Kidney glomerular epithelial cell (primary cell): Measurements from ENCODE around the gene ZFYVE9.
"Not testable (repeated sequence)": the region's sequence is repeated elsewhere in the genome, so short reads cannot be mapped to it uniquely, and the experiment has no call there.

ENCODE experiments used
- DNase-seq: peaks from one replicate; lab custom pipeline; 2025; lab: John Stamatoyannopoulos, UW

The ZFYVE9 gene

DNA sequence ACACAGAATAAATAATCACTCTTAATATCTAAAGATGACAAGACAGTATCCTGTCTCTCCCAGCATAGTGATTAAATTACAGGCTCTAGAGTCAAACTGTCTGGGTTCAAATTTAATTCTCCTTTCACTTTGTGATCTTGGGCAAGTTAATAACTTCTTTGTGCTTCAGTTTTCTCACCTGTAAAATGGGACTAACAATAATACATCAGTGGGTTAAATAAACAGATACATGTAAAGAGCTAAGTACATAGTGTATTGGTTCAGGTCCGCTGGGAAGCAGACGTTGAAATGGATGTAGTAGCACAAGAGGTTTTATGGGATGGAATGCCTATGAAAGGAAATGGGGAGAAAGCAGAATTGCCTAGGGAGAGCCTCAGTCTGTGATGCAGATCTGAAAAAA lies 10.7 kb downstream of the ZFYVE9 start:
- DNase-seq, result no peak

DNA sequence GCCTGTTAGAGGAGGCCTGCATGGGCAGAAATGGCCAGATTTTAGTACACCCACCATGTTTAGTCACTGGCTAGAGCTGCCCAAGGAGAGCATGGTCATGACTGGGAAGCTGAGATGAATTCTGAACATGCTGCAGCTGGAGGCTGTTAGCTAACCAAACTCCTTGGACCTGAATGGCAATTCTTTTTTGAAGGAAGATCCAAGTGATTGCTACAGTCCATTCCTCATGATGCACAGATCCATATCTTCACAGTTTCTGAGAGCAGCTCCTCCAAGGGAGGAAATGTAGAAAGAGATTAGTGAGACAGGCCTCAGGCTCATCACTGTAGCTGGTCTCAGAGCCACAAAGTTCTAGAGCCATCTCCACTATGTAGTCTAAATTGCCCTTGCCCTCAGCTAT lies 11.1 kb downstream of the ZFYVE9 start:
- no peak for DNase-seq

DNA sequence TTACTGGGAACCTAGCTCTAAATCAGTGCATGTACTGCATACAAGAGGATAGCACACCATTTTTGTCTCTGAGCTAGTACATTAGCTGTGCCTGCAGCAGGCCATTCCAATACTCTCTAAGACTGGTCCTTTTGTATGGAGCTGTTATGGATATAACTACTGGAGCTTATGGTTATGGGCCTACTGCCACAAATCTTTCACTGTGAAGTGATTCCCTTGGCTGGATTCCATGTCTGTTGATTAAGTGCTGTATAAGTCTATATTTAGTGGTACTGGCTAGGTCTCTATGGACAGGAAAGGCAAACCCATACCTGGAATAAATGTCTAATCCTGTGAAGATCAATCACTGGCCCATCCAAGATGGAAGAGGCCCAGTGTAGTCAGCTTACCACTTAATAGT lies 12.0 kb downstream of the ZFYVE9 start:
- no peak for DNase-seq

DNA sequence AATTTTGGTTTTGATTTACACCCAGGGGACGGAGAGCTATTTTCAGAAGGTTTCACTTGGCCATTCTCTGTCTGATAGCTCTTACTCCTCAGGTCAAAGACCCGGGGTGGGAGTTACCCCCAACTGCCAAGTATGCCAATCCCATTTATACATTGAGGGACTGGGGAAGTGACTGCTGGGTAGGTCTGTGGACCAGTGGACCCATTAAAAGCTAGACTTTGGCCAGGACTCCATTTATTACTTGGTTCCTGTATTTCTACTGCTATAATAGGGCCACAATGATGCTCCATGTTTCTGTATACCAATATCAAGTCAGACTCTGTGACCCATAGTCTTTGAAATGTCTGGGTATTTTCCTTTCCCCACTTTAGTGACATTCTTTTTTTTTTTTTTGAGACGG lies 14.6 kb downstream of the ZFYVE9 start:
- no peak for DNase-seq

DNA sequence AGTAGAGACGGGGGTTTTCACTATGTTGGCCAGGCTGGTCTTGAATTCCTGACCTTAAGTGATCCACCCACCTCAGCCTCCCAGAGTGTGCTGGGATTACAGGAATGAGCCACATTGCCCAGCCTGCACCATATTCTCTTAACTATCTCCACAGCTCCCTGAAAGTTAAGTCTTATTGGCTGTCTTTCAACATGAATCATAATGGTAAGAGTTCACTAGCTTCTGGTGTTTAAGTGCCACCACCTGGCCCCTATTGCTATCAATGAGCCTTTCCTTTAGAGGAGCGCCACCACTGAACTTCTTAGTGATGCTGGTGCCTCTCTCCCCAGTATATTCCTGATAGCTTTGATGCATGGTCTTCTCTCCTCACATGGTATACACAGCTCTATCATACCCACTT lies 15.7 kb downstream of the ZFYVE9 start:
- no peak for DNase-seq

DNA sequence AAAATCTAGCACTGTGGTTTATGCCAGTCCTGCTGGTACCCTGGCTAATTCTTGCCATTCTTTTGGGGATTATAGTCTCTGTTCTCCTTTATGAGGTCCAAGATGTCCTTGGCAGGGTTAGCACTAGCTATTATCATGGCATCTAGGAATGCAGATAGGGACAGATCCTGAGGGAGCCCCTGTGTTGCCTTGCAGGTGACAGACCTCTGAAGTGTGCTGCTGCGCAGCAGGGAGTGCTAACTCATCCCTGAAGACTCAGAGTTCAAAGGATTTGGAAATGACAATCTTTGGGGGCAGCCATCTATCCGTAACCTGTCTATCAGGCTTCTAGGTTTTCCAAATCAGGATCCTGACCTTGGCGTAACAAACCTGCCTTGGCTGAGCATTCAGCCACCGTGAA lies 16.3 kb downstream of the ZFYVE9 start:
- no peak for DNase-seq

DNA sequence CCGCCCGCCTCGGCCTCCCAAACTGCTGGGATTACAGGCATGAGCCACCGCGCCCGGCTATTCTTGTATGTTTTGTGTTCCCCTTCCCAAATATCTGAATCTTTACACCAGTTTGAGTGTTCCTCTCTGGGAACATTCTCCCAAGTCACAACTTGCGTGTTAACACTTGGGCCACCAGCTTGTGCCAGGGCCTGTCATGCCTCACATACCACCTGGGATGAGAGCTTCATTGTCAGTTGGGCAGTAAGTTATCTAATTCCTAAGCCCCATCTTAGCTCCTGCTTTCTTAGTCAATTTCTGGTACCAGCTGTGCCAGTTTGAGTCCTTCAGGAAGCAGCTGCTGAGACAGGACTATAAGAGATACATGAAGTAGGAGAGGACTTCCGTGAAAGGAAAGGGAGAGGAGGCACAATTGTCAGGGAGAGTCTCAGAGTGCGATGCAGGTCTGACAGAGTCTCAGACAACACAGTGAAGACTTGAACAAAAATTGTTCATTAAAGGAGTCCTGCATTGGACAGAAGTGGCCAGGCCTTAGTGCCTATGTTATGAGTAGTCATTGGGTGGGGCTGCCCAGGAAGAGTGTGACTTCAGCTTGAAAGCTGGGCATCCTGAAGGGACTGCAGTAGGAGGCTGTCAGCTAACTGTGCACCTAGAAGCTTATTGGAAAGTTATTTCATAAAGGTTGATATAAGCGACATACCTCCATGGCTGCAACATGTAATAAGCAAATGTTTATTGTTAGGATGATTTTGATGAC lies 17.3 kb downstream of the ZFYVE9 start:
- DNase-seq, result no peak

DNA sequence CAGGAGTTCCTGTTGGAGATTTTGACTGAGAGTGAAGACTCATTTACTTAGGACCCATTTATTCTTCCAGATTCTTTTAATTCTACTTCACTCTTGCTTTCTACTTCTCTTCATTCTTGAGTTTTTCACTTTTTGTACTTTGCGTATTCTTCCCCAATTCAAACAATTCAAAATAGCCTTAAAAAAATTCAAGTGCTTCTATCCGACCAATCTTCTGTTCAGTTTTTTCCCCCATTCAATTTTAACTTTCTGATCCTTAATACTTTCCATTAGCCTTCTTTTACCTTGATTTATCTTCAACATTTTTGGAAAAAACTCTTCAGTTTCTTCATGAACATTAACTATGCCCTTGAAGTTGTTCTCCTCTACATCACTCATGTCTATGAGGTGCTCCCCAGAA lies 21.1 kb downstream of the ZFYVE9 start:
- no peak for DNase-seq

DNA sequence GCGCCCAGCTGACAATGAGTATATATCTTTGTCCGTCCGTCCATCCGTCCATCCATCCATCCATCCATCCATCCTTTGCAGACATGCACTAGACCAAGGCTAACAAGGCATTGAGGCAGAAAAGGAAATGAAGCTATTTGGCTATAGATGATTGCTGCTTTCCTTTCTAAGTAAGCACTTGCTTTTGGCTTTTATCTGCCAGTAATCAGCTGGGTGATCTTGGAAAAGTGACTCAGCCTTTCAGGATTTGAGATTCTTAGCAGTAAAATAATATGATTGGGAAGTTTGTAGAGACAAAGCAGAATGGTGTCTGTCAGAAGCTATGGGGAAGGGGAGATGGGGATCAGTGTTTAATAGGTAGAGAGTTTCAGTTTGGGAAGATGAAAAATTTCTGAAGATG lies 22.7 kb downstream of the ZFYVE9 start:
- no peak for DNase-seq

DNA sequence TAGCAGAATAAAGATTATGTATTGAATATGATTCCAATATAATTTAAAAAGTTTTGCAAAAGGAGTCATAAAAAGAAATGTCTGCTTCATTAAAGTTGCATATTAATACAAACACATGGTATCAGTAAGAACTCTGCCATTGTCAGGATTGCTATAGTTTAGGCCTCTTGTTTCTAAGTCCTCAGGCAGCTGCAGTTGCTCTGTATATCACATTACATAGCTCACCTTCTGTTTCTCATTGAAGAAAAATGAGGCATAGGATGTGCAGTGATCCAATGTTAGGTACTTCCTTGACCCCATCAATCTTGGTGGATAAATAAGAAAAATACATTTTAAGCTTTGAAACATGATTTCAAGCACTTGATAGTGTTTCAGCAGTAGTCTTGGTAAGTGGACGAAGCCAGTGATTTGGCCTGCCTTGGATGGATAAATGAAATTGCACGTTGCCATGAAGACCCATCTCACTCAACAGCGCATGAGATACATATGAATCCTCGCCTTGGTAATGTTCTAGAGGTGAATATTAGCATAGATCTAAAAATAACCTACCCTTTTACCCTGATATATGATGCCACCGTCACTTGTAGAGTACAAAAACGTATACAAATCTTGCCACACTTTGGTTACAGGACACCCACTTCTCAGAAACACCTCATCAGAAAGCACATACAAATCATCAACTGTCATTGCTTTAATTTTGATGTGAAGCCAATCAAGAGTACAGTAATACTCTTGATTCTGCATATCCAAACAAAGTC lies 25.3 kb downstream of the ZFYVE9 start:
- no peak for DNase-seq

DNA sequence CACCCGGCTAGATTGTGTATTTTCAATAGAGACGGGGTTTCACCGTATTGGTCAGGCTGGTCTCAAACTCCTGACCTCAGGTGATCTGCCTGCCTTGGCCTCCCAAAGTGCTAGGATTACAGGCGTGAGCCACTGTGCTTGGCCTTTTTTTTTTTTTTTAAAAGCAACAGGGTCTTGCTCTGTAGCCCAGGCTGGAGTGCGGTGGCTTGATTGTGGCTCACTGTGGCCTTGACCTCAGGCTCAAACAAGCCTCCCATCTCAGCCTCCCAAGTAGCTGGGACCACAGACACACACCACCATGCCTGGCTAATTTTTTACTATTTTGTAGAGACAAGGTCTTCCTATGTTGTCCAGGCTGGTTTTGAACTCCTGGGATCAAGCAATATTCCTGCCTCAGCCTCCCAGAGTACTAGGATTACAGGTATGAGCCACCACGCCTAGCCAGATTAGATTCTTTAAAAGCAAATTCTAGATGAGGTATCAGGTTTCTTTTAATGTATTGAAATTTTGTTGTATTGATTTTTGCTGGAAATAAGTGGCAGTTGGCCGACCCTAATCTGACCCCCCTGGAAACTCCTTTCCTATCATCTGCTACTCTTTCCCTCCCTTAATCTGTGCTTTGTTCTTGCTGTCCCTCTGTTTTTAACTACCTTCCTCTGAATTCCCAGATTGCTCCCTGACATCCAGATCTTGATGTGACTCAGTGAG lies 26.6 kb downstream of the ZFYVE9 start:
- DNase-seq, result no peak

DNA sequence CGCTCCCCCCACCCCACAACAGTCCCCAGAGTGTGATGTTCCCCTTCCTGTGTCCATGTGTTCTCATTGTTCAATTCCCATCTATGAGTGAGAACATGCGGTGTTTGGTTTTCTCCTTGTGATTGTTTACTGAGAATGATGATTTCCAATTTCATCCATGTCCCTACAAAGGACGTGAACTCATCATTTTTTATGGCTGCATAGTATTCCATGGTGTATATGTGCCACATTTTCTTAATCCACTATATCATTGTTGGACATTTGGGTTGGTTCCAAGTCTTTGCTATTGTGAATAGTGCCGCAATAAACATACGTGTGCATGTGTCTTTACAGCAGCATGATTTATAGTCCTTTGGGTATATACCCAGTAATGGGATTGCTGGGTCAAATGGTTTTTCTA lies 29.3 kb downstream of the ZFYVE9 start:
- DNase-seq, result not testable (repeated sequence)

DNA sequence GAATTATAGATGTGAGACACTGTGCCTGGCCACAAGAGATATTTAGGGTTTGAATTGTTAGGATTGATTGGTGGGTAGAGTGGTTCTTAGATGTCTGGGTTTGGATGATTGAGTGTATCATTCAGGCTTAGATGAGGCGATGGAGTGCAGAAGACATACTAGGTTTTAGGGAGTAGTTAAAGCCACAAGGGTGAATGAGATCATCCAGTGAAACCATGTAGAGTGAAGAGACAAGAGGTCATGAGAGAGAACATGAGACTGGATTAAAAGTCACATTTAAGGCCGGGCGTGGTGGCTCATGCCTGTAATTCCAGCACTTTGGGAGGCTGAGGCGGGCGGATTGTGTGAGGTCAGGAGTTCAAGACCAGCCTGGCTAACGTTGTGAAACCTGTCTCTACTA lies 37.2 kb downstream of the ZFYVE9 start:
- DNase-seq, result no peak

DNA sequence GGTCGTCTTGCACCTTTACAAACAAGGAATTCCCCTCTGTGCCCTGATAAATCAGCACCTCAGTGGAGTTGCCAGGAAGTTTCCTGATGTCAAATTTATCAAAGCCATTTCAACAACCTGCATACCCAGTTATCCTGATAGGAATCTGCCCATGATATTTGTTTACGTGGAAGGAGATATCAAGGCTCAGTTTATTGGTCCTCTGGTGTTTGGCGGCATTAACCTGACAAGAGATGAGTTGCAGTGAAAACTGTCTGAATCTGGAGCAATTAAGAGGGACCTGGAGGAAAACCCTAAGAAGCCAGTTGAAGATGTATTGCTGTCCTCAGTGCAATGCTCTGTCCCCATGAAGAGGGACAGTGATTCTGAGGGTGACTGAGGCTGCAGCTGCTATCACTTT lies 38.3 kb downstream of the ZFYVE9 start:
- no peak for DNase-seq

DNA sequence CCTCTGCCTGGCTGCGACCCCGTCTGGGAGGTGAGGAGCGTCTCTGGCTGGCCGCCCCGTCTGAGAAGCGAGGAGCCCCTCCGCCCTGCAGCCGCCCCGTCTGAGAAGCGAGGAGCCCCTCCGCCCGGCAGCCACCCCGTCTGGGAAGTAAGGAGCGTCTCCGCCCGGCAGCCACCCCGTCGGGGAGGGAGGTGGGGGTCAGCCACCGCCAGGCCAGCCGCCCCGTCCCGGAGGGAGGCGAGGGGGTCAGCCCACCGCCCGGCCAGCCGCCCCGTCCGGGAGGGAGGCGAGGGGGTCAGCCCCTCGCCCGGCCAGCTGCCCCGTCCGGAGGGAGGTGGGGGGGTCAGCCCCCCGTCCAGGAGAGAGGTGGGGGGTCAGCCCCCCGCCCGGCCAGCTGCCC lies 39.9 kb downstream of the ZFYVE9 start:
- not testable (repeated sequence) for DNase-seq

DNA sequence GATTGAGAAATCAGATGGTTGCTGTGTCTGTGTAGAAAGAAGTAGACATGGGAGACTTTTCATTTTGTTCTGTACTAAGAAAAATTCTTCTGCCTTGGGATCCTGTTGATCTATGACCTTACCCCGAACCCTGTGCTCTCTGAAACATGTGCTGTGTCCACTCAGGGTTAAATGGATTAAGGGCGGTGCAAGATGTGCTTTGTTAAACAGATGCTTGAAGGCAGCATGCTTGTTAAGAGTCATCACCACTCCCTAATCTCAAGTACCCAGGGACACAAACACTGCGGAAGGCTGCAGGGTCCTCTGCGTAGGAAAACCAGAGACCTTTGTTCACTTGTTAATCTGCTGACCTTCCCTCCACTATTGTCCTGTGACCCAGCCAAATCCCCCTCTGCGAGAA lies 40.4 kb downstream of the ZFYVE9 start:
- DNase-seq, result not testable (repeated sequence)

DNA sequence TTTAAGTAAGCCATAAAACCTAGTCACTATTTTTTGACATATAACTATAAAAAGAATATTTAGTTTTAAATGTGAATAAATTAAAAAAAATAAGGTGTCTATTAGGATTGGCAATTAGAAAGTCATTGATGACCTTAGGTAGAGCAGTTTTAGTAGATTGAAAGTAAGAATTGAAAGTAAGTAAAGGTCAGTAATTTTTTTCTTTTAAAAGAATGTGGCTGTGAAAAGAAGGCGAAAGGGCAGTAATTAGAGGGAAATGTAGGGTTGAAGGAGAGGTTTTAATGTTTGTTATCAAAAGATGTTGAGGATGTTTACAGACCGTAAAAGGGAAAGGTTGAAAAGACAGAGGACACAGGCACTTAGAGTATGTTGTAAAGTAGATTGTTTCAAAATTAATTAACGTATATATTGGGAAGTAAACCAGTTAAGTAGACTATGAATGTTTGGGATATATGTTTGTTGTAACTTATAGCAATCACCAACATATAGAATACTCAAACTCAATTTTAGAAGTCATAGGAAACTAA lies 41.0 kb downstream of the ZFYVE9 start:
- DNase-seq, result no peak

DNA sequence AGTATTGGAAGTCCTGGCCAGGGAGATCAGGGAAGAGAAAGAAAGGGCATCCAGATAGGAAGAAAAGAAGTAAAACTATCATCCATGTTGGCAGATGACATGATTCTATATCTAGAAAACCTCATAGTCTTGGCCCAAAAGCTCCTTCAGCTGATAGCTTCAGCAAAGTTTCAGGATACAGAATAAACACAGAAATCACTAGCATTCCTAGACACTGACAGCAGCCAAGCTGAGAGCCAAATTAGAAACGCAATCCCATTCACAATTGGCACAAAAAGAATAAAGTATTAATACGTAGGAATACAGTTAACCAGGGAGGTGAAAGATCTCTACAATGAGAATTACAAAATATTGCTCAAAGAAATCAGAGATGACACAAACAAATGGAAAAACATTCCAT lies 44.6 kb downstream of the ZFYVE9 start:
- DNase-seq, result no peak

DNA sequence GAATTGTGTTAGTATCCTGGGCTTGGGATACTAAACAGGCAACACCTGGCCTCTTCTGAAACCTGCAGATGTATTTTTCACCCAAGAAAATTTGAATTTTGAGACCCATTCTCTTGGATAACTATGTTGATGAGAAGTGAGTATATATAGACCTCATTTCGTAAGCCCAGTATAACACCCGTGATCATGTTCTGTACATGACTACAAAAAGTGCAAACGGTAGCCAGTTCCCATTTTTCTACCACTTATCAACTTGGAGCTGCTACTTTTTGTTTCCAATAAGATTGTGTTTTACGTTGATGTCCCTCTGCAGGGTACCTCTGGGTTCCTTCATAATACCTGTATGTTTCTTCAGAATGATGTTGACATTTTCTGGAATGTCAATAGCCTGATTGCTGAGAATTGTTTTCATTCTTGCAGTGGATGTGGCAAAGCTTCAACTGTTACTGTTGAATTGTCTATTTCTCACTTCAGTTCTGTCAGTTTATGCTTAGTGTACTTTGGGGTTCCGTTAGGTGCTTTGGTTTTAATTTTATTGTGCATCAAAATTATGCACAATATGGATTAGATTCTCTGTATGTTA lies 48.1 kb downstream of the ZFYVE9 start:
- no peak for DNase-seq

DNA sequence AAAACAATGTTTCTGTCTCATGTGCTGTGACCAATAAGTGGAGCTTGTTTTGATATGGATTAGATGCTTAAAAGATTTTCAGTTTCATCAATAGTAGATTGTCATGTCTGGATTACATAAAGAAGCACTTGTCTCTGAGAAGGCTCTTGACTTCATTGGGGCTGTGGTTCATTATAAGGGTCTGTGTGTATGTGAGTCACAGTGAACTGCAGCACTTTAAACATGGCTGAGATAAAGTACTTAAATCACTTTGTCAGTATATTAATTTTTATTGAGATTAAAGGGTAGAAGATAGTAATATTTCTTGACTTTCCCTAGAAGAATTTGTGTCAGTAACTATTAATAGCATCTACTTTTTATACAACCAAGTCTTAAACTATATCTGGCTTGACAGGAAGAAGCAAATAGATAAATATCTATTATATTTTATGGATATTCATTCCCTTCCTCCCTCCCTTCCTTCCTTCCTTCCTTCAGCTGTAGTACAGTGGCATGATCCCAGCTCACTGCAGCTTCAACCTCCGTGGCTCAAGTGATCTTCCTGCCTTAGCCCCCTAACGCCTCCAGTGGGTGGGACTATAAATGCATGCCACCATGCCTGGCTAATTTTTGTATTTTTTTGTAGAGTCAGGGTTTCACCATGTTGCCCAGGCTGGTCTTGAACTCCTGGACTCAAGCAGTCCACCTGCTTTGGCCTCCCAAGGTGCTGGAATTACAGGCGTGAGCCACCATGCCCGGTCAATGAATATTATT lies 48.8 kb downstream of the ZFYVE9 start:
- no peak for DNase-seq

DNA sequence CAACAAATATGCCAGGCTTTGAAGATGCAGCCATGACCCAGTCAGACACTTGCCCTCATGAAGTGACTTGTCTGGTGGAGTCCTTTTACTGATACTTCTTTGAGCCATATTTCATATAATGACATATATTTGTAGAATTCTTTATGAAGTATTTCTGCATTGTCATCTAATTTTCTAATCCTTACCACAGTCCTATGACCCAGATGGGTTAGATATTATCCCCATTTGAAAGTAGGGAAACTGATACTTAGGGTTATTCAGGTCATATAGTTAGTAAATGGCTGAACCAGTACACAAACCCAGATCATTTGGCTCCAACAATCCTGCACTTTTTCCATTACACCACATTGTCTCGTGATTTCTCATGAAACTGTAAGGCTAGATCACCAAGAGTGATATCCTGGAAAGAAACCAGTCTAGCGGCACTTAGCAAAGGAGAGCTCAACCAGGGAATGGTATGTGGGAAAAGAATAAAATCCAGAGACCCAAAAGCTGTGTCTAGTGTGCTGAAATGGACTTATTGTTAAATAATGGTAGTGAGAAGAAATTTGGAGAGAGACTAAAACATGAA lies 49.6 kb downstream of the ZFYVE9 start:
- DNase-seq, result no peak
